ENCODE data around the gene CXorf66. TPM values are rescaled to one million over a fixed set of nuclear protein-coding genes. Genes with fewer than 3 reads are reported as not detected.

Gene CXorf66
- total and polyA plus RNA-seq, 2 of the 8 experiments (the other 6 are each of a cell fraction or from before 2014, with no cell fraction given): not detected

DNA sequence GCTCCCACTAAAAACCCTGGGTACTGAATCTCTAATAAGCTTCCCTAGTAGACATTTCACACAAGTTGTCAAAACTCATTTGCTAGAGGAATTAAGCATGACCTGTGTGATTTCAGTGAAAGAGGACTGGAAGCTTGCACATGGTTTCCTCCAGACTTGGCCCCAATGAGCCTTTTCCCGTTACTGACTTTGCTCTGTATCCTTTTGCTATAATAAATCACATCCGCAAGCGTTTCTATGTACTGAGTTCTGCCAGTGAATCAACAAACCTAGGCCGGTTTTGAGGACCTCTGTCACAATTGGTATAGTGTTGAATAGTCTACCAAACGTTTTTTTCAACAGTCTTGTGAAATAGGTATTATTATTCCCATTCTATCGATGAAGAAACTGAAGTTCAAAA, 40.6 kb downstream of the CXorf66 start (continued):
- TF ChIP-seq SP4 (IDR thresholded peaks at IDR 0.05; ENCODE audit: low read length) (no peak), CHD2 (IDR thresholded peaks at IDR 0.05; ENCODE audit: low read length) (no peak), BCL11A (IDR thresholded peaks at IDR 0.05; ENCODE audit: low read depth in 2 of 2, low read length in 2 of 2) (no peak), CHD1 (IDR thresholded peaks at IDR 0.05; ENCODE audit: low read depth, low read length) (no peak), RAD21 (IDR thresholded peaks at IDR 0.05 in 1 of 2, conservative IDR thresholded peaks at IDR 0.05 in 1 of 2; ENCODE audit: low read depth in 2 of 2, low read length in 2 of 2) (no peak)
- TF ChIP-seq, protein P1, sequence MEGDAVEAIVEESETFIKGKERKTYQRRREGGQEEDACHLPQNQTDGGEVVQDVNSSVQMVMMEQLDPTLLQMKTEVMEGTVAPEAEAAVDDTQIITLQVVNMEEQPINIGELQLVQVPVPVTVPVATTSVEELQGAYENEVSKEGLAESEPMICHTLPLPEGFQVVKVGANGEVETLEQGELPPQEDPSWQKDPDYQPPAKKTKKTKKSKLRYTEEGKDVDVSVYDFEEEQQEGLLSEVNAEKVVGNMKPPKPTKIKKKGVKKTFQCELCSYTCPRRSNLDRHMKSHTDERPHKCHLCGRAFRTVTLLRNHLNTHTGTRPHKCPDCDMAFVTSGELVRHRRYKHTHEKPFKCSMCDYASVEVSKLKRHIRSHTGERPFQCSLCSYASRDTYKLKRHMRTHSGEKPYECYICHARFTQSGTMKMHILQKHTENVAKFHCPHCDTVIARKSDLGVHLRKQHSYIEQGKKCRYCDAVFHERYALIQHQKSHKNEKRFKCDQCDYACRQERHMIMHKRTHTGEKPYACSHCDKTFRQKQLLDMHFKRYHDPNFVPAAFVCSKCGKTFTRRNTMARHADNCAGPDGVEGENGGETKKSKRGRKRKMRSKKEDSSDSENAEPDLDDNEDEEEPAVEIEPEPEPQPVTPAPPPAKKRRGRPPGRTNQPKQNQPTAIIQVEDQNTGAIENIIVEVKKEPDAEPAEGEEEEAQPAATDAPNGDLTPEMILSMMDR (IDR thresholded peaks at IDR 0.05; ENCODE audit: control extremely low read depth in 1 of 3, insufficient read depth in 1 of 3, low read depth in 1 of 3, low read length in 3 of 3): no peak

All from H1 (cell line).